Liver (tissue), 9 donors: ENCODE data around the gene BCAS4. TPM values are rescaled to one million over a fixed set of nuclear protein-coding genes. Genes with fewer than 3 reads are reported as not detected.

Experiments used
- DNase-seq: peaks from one replicate; pipeline ENCODE4 v3.0.0-alpha.2; 2017; ENCODE audit warnings: low spot score
- H3K27ac ChIP-seq, 2 donors: one replicate each; pipeline ENCODE4 v1.7.0; 2013; ENCODE audit warnings: inconsistent platforms in 2 of 2, low read length in 2 of 2, control low read depth in 1 of 2, low read depth in 1 of 2, mild to moderate bottlenecking in 1 of 2
- H3K27me3 ChIP-seq, 4 donors: one replicate each; pipeline versions ENCODE4 v1.6.1 to v1.7.0; 2013; ENCODE audit warnings: low read length in 3 of 4, inconsistent platforms in 1 of 4, mild to moderate bottlenecking in 1 of 4, moderate library complexity in 1 of 4; ENCODE audit not compliant: control insufficient read depth in 4 of 4, insufficient read depth in 4 of 4
- H3K36me3 ChIP-seq, 4 donors: one replicate each; pipeline versions ENCODE4 v1.6.1 to v1.7.0; 2013; ENCODE audit warnings: low read length in 3 of 4, mild to moderate bottlenecking in 3 of 4, low read depth in 1 of 4, moderate library complexity in 1 of 4; ENCODE audit not compliant: control insufficient read depth in 4 of 4, insufficient read depth in 3 of 4
- H3K4me1 ChIP-seq, 4 donors: one replicate each; pipeline versions ENCODE4 v1.6.1 to v1.7.0; 2013; ENCODE audit warnings: low read length in 3 of 4, mild to moderate bottlenecking in 3 of 4, moderate library complexity in 1 of 4; ENCODE audit not compliant: control insufficient read depth in 4 of 4, insufficient read depth in 4 of 4
- H3K4me3 ChIP-seq, 3 donors: one replicate each; pipeline versions ENCODE4 v1.6.1 to v1.7.0; 2013; ENCODE audit warnings: low read length in 3 of 3, control low read depth in 1 of 3, low read depth in 1 of 3, mild to moderate bottlenecking in 1 of 3
- H3K9ac ChIP-seq, 2 donors: one replicate each; pipeline ENCODE4 v1.7.0; 2013; ENCODE audit warnings: low read length in 2 of 2, mild to moderate bottlenecking in 2 of 2, moderate library complexity in 2 of 2, control low read depth in 1 of 2, low read depth in 1 of 2
- H3K9me3 ChIP-seq, 4 donors: one replicate each; pipeline versions ENCODE4 v1.6.1 to v1.7.0; 2013; ENCODE audit warnings: low read length in 3 of 4; ENCODE audit not compliant: control insufficient read depth in 4 of 4
- FOXA1 ChIP-seq: IDR thresholded peaks from 2 replicates; pipeline ENCODE4 v1.6.1; 2016; ENCODE audit warnings: antibody characterized with exemption
- FOXA2 ChIP-seq: IDR thresholded peaks from 2 replicates; pipeline ENCODE4 v1.6.1; 2016; ENCODE audit warnings: antibody characterized with exemption
- GABPA ChIP-seq, 2 donors: IDR thresholded peaks in 1 of 2; conservative IDR thresholded peaks in 1 of 2; 2 replicates each; pipeline ENCODE4 v1.6.1; 2016; ENCODE audit warnings: antibody characterized with exemption in 2 of 2, mild to moderate bottlenecking in 1 of 2, moderate library complexity in 1 of 2
- HNF4A ChIP-seq, 2 donors: conservative IDR thresholded peaks; 2 replicates each; pipeline ENCODE4 v1.6.1; 2016; ENCODE audit warnings: antibody characterized with exemption in 2 of 2, mild to moderate bottlenecking in 2 of 2
- HNF4G ChIP-seq: IDR thresholded peaks from 2 replicates; pipeline ENCODE4 v1.6.1; 2016; ENCODE audit warnings: antibody characterized with exemption
- NR2F2 ChIP-seq: IDR thresholded peaks from 2 replicates; pipeline ENCODE4 v1.6.1; 2016; ENCODE audit warnings: antibody characterized with exemption
- RAD21 ChIP-seq, 2 donors: IDR thresholded peaks; 2 replicates each; pipeline ENCODE4 v1.6.1; 2016; ENCODE audit warnings: antibody characterized with exemption in 2 of 2, mild to moderate bottlenecking in 2 of 2
- SP1 ChIP-seq: IDR thresholded peaks from 2 replicates; pipeline ENCODE4 v1.6.1; 2018; ENCODE audit warnings: antibody characterized with exemption, mild to moderate bottlenecking
- TAF1 ChIP-seq: conservative IDR thresholded peaks from 2 replicates; pipeline ENCODE4 v1.6.1; 2016; ENCODE audit warnings: antibody characterized with exemption, mild to moderate bottlenecking
- YY1 ChIP-seq: IDR thresholded peaks from 2 replicates; pipeline ENCODE4 v1.6.1; 2016; ENCODE audit warnings: antibody characterized with exemption, mild to moderate bottlenecking
- WGBS: extraction: QIAGEN DNeasy Blood & Tissue Kit; methylation state at CpG from one replicate; pipeline ENCODE4 v1.1.7; 2013; 5-methylcytosine and 5-hydroxymethylcytosine counted together
- polyA plus RNA-seq, 2 donors: library from polyadenylated mRNA; stranded (reverse) in 1 of 2; unstranded in 1 of 2; fragments of 200-250 nt in 1 of 2; fragments of >200 nt in 1 of 2; fragmentation: Nextera tagmentation in 1 of 2; extraction: Ambion mirVana in 1 of 2; gene quantifications; one replicate each; pipeline versions ENCODE4 v1.2.1 to v1.2.3, GENCODE V29; 2013 to 2015
- total RNA-seq, 2 donors: library from RNA; depleted of rRNA; stranded (reverse); fragments of >200 nt; gene quantifications; one replicate each; pipeline ENCODE4 v1.2.3, GENCODE V29; 2014
- TF ChIP-seq, protein P1 (sequence below): IDR thresholded peaks from 2 replicates; pipeline ENCODE4 v1.6.1; 2016; ENCODE audit warnings: antibody characterized with exemption
- TF ChIP-seq, protein P2 (sequence below): IDR thresholded peaks from 2 replicates; pipeline ENCODE4 v1.6.1; 2016; ENCODE audit warnings: antibody characterized with exemption
- TF ChIP-seq, protein P3 (sequence below): IDR thresholded peaks from 2 replicates; pipeline ENCODE4 v1.6.1; 2016; ENCODE audit warnings: antibody characterized with exemption
- donor health status: healthy.
- donor health status: healthy.
- donor health status: healthy.
- donor health status: healthy.
- donor health status: healthy.

BCAS4 gene
- total and polyA plus RNA-seq, 4 donors = 0.25 to 0.50 (median 0.47) TPM

DNA sequence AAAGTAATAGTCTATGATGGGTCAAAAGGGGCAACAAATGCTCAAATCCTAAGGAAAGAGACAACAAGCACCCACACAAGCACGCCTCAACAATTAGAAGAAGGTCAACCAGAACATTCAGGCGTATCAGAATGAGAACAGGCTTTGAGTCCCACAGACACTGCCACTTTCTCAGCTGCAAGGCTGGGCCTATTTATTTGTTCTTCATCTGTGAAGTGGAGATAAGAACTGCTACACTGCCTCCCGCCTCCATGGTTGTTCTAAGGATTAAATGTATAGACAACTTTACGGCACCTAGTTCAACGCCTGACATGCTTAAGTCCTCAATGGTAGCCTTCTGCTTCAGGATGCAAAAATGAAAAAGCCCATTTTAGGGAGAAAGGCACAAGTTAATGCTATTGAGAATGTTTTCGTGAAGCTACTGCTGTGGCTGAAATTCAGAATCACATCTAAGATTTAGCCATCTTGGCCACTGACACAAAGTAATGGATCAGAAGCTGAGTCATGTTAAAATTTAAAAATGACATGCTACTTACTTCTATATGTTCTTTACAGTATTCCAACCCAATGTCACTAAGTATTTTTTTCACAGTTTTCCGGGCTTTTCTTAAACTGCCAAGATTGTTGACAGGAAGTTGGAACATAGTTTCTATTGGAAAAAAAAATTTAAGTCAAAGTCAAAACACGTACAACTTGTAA is 108.6 kb downstream of the BCAS4 start:
- 89% methylated on average over 8 of the region's 8 CpGs for WGBS
- no peak overlapping the region for H3K4me3 ChIP-seq
- DNase-seq = no peak
- no peaks in the 10 kb centered on the region for H3K27me3 ChIP-seq
- no peak overlapping the region for H3K9ac ChIP-seq
- H3K4me1 ChIP-seq = peaks cover 0 to 6% (median 0%) of the 10 kb centered on the region in 4 donors
- TF ChIP-seq, protein P1, sequence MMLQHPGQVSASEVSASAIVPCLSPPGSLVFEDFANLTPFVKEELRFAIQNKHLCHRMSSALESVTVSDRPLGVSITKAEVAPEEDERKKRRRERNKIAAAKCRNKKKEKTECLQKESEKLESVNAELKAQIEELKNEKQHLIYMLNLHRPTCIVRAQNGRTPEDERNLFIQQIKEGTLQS = no peak
- TF ChIP-seq GABPA (IDR thresholded peaks at IDR 0.05 in 1 of 2, conservative IDR thresholded peaks at IDR 0.05 in 1 of 2) (no peak), FOXA2 (no peak)
- TF ChIP-seq, protein P2, sequence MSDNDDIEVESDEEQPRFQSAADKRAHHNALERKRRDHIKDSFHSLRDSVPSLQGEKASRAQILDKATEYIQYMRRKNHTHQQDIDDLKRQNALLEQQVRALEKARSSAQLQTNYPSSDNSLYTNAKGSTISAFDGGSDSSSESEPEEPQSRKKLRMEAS = no peak
- H3K9me3 ChIP-seq = no peaks in the 10 kb centered on the region
- H3K36me3 ChIP-seq = peaks cover 2 to 30% (median 18%) of the 10 kb centered on the region in 4 donors
- no peak overlapping the region for H3K27ac ChIP-seq

DNA sequence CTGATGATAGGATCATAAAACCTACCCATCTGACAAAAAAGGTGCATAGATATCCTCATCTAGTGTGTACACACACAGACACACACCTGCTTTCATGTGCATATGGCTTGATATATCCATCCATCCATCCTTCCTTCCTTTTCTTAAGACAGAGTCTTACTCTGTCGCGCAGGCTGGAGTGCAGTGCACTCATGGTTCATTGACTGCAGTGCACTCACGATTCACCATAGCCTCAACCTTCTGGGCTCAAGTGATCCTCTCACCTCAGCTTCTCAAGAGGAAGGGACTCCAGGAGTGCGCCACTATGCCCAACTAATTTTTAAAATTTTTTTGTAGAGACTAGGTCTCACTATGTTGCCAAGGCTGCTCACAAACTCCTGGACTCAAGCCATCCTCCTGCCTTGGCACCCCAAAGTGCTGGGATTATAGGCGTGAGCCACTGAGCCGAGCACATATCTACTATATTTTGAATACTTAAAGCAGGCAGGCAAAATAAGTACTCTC is 109.3 kb downstream of the BCAS4 start:
- no peak overlapping the region for H3K27ac ChIP-seq
- no peak for DNase-seq
- H3K36me3 ChIP-seq = peaks cover 2 to 23% (median 18%) of the 10 kb centered on the region in 4 donors
- H3K27me3 ChIP-seq = no peaks in the 10 kb centered on the region
- no peak overlapping the region for H3K9ac ChIP-seq
- WGBS = 81% methylated on average over 6 of the region's 6 CpGs
- no peaks in the 10 kb centered on the region for H3K9me3 ChIP-seq
- no peak overlapping the region for H3K4me3 ChIP-seq
- TF ChIP-seq, protein P3, sequence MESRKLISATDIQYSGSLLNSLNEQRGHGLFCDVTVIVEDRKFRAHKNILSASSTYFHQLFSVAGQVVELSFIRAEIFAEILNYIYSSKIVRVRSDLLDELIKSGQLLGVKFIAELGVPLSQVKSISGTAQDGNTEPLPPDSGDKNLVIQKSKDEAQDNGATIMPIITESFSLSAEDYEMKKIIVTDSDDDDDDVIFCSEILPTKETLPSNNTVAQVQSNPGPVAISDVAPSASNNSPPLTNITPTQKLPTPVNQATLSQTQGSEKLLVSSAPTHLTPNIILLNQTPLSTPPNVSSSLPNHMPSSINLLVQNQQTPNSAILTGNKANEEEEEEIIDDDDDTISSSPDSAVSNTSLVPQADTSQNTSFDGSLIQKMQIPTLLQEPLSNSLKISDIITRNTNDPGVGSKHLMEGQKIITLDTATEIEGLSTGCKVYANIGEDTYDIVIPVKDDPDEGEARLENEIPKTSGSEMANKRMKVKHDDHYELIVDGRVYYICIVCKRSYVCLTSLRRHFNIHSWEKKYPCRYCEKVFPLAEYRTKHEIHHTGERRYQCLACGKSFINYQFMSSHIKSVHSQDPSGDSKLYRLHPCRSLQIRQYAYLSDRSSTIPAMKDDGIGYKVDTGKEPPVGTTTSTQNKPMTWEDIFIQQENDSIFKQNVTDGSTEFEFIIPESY = no peak
- no peak for TF ChIP-seq RAD21 (IDR thresholded peaks at IDR 0.05)
- no peak for TF ChIP-seq HNF4G
- no peak for TF ChIP-seq NR2F2
- TF ChIP-seq YY1 = no peak
- TF ChIP-seq, protein P1 = no peak
- no peak for TF ChIP-seq FOXA1
- H3K4me1 ChIP-seq = peaks cover 0 to 6% (median 0%) of the 10 kb centered on the region in 4 donors

DNA sequence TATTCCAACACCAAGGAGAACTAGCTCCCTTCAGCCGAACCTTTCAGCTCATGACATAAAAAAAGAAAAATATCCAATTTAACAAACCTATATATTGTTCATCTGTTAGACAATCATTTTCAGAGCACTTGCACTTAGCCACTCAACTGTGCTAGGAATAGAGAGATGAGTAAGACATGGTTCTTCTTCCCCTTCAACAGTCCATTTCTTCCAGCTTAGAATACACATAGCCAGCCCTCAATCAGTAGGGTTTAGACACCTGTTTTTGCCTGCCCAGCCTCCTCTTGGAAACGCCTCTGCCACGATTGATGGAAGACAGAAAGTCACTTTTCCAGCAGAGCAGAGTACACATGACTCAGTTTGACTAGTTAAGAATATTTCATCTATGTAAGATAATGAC is 114.6 kb downstream of the BCAS4 start:
- Histone ChIP-seq H3K4me1 (peaks cover 2 to 7% (median 5%) of the 10 kb centered on the region in 4 donors), H3K9ac (no peak overlapping the region), H3K36me3 (peaks cover 0 to 2% (median 0%) of the 10 kb centered on the region in 4 donors), H3K9me3 (no peaks in the 10 kb centered on the region), H3K4me3 (no peak overlapping the region), H3K27me3 (no peaks in the 10 kb centered on the region), H3K27ac (no peak overlapping the region)
- TF ChIP-seq, protein P1 = no peak
- TF ChIP-seq TAF1 = no peak
- TF ChIP-seq SP1 = no peak
- TF ChIP-seq, protein P3 = no peak
- TF ChIP-seq HNF4A (conservative IDR thresholded peaks at IDR 0.05) = no peak
- no peak for DNase-seq
- 97% methylated on average over 3 of the region's 3 CpGs for WGBS
